HepG2 (cell line): ENCODE results near the gene MSH3. TPM values are rescaled to one million over a fixed set of nuclear protein-coding genes. Genes with fewer than 3 reads are reported as not detected.

Experiments used
- ATAC-seq: fragments of 200-7000 bp; cut with Tn5 transposase; 3 replicates; pipeline ENCODE4 v1.9.1; 2020; ENCODE audit warnings: mild to moderate bottlenecking, moderate library complexity
- BruUV-seq: library from RNA; stranded (reverse); fragments of 400-500 nt; replicated peaks from 2 replicates; lab custom pipeline; 2021; lab: Mats Ljungman, UMichigan
- CTCF ChIA-PET: fragments of 300-600 bp; formaldehyde crosslinking; extraction: SDS; loops from one replicate; lab custom pipeline; 2021; ENCODE audit warnings: low total read pairs, inconsistent platforms, low intra/inter-chr PET ratio; lab: Yijun Ruan, JAX
- POLR2A ChIA-PET: fragments of 350-600 bp; sonication (Branson Sonifier 250); formaldehyde crosslinking; loops from one replicate; lab custom pipeline; 2020; ENCODE audit warnings: antibody characterized with exemption, inconsistent platforms; lab: Yijun Ruan, JAX
- DNase-seq: peaks from one replicate; pipeline ENCODE4 v3.0.0-alpha.2; 2015; ENCODE audit warnings: low spot score
- FAIRE-seq: peaks from 3 replicates; lab custom pipeline; 2011; peaks lifted over from hg19 to GRCh38; lab: Jason Lieb, UNC
- H2AFZ ChIP-seq: one replicate; pipeline ENCODE4 v1.6.1; 2011; ENCODE audit warnings: low read length, inconsistent platforms
- H3K27ac ChIP-seq: fragments of 300-600 bp; 3 replicates; pipeline ENCODE4 v1.8.0; 2011; ENCODE audit warnings: mixed run types, mild to moderate bottlenecking, mixed read lengths, low read length, inconsistent platforms; ENCODE audit not compliant: insufficient read depth; ENCODE audit errors: extremely low read length
- H3K27me3 ChIP-seq, 2 experiments: fragments of 200-600 bp in 1 of 2; 2 replicates in 1 of 2; 3 replicates in 1 of 2; pipeline versions ENCODE4 v1.6.0 to v1.8.0; 2011; ENCODE audit warnings: low read length in 2 of 2, mild to moderate bottlenecking in 2 of 2, moderate library complexity in 2 of 2, inconsistent platforms in 1 of 2; ENCODE audit not compliant: insufficient read depth in 2 of 2, control insufficient read depth in 1 of 2
- H3K36me3 ChIP-seq, 2 experiments: fragments of 200-600 bp in 1 of 2; replicated peaks in 1 of 2; 2 replicates in 1 of 2; 3 replicates in 1 of 2; pipeline versions ENCODE4 v1.5.1 to v1.8.0; 2011; ENCODE audit warnings: low read length in 2 of 2, inconsistent platforms in 1 of 2; ENCODE audit not compliant: insufficient read depth in 2 of 2, control insufficient read depth in 1 of 2
- H3K4me1 ChIP-seq: 2 replicates; pipeline ENCODE4 v1.5.1; 2012; ENCODE audit warnings: low read length, inconsistent platforms; ENCODE audit not compliant: insufficient read depth
- H3K4me2 ChIP-seq: 2 replicates; pipeline ENCODE4 v1.6.0; 2011; ENCODE audit warnings: low read depth, low read length, inconsistent platforms
- H3K4me3 ChIP-seq, 3 experiments: fragments of 200-600 bp in 1 of 3; sonication (generic), shearing (Covaris generic) in 1 of 3; replicated peaks in 1 of 3; 2 replicates each; pipeline ENCODE4 v1.5.1; 2011 to 2016; ENCODE audit warnings: low read length in 3 of 3, inconsistent platforms in 2 of 3, low read depth in 2 of 3, mild to moderate bottlenecking in 2 of 3, control low read depth in 1 of 3, mixed read lengths in 1 of 3; ENCODE audit not compliant: insufficient read depth in 1 of 3
- H3K79me2 ChIP-seq: one replicate; pipeline ENCODE4 v1.6.1; 2011; ENCODE audit warnings: low read length, inconsistent platforms; ENCODE audit not compliant: insufficient read depth
- H3K9ac ChIP-seq: 2 replicates; pipeline ENCODE4 v1.6.0; 2011; ENCODE audit warnings: mild to moderate bottlenecking, low read depth, low read length, inconsistent platforms; ENCODE audit not compliant: insufficient read depth
- H3K9me3 ChIP-seq: 2 replicates; pipeline ENCODE4 v1.5.1; 2012; ENCODE audit warnings: mild to moderate bottlenecking, low read length
- H4K20me1 ChIP-seq: 2 replicates; pipeline ENCODE4 v1.6.0; 2011; ENCODE audit warnings: inconsistent platforms, mild to moderate bottlenecking, low read length, moderate library complexity; ENCODE audit not compliant: insufficient read depth
- AKAP8 ChIP-seq: sonication (generic); formaldehyde crosslinking; IDR thresholded peaks from 2 replicates; pipeline ENCODE4 v1.5.1; 2020; ENCODE audit warnings: mild to moderate bottlenecking, missing genetic modification reagents
- ARNT ChIP-seq: fragments of 450-650 bp; IDR thresholded peaks from 2 replicates; pipeline ENCODE4 v1.6.1; 2017
- CREM ChIP-seq, 2 experiments: sonication (generic) in 1 of 2; formaldehyde crosslinking in 1 of 2; IDR thresholded peaks; 2 replicates each; pipeline versions ENCODE4 v1.4.0 to v1.6.1; 2016 to 2020; ENCODE audit warnings: antibody characterized with exemption in 1 of 2, mild to moderate bottlenecking in 1 of 2, missing genetic modification reagents in 1 of 2
- GLI4 ChIP-seq: sonication (generic); formaldehyde crosslinking; IDR thresholded peaks from 2 replicates; pipeline ENCODE4 v1.5.1; 2020; ENCODE audit warnings: missing genetic modification reagents, mild to moderate bottlenecking, moderate library complexity, borderline replicate concordance
- GPN1 ChIP-seq: sonication (generic); formaldehyde crosslinking; IDR thresholded peaks from 2 replicates; pipeline ENCODE4 v1.5.1; 2020; ENCODE audit warnings: missing genetic modification reagents, borderline replicate concordance
- KLF13 ChIP-seq: sonication (generic); formaldehyde crosslinking; IDR thresholded peaks from 2 replicates; pipeline ENCODE4 v1.4.0; 2020; ENCODE audit warnings: mild to moderate bottlenecking, missing genetic modification reagents
- KLF6 ChIP-seq: IDR thresholded peaks from 2 replicates; pipeline ENCODE4 v1.8.0; 2016; ENCODE audit warnings: missing biosample characterization, missing genetic modification reagents
- NFKBIZ ChIP-seq: IDR thresholded peaks from 2 replicates; pipeline ENCODE4 v1.6.1; 2018; ENCODE audit warnings: missing genetic modification reagents, missing compliant biosample characterization
- PHF5A ChIP-seq: IDR thresholded peaks from one replicate; pipeline ENCODE4 v1.6.1; 2018; ENCODE audit warnings: low read depth, missing genetic modification reagents; ENCODE audit not compliant: unreplicated experiment
- PTBP1 ChIP-seq: fragments of 200-400 bp; formaldehyde crosslinking; IDR thresholded peaks from 2 replicates; pipeline ENCODE4 v1.6.1; 2018; ENCODE audit warnings: low read length, low read depth; ENCODE audit not compliant: poor library complexity, severe bottlenecking
- RBM39 ChIP-seq: fragments of 200-400 bp; formaldehyde crosslinking; IDR thresholded peaks from one replicate; pipeline ENCODE4 v1.6.1; 2018; ENCODE audit warnings: antibody characterized with exemption, mild to moderate bottlenecking, low read depth, low read length; ENCODE audit not compliant: poor library complexity, severe bottlenecking
- ZNF660 ChIP-seq: sonication (generic); formaldehyde crosslinking; IDR thresholded peaks from 2 replicates; pipeline ENCODE4 v1.5.1; 2020; ENCODE audit warnings: mild to moderate bottlenecking, low read depth, missing genetic modification reagents, borderline replicate concordance
- ZNF850 ChIP-seq: sonication (generic); formaldehyde crosslinking; conservative IDR thresholded peaks from 2 replicates; pipeline ENCODE4 v1.9.0; 2021; ENCODE audit warnings: mild to moderate bottlenecking, missing genetic modification reagents
- ZSCAN29 ChIP-seq: sonication (generic); formaldehyde crosslinking; conservative IDR thresholded peaks from 2 replicates; pipeline ENCODE4 v1.4.0; 2020; ENCODE audit warnings: mild to moderate bottlenecking, missing genetic modification reagents
- WGBS: methylation state at CpG from one replicate; pipeline ENCODE4 v1.1.6; 2017; ENCODE audit warnings: low lambda C conversion rate; 5-methylcytosine and 5-hydroxymethylcytosine counted together
- in situ Hi-C: cut with HindIII; loops from 2 replicates; pipeline ENCODE4 v1.10.0; 2017; ENCODE audit warnings: low pct_unique_long_range_greater_than_20kb; ENCODE audit not compliant: extremely low pct_ligation_motif_present
- intact Hi-C: fragments of 100-400 bp; cut with micrococcal nuclease; formaldehyde crosslinking; loops from one replicate; pipeline ENCODE4 v1.10.0; 2022; ENCODE audit not compliant: unreplicated experiment
- polyA plus RNA-seq, 8 experiments: library from polyadenylated mRNA; depleted of rRNA in 3 of 8; stranded (reverse) in 7 of 8; unstranded in 1 of 8; fragments of >200 nt; fragmentation: Illumina TruSeq in 4 of 8; extraction: Trizol in 4 of 8; gene quantifications; 2 replicates each; pipeline versions ENCODE4 v1.2.1 to v1.2.3, GENCODE V29; 2011 to 2016; ENCODE audit warnings: low read depth in 4 of 8, missing spikeins in 1 of 8, mixed read lengths in 1 of 8; ENCODE audit not compliant: insufficient read depth in 1 of 8
- total RNA-seq, 5 experiments: library from RNA; depleted of rRNA; stranded (reverse); fragments of >200 nt; fragmentation: Illumina TruSeq; extraction: Trizol; gene quantifications; 2 replicates each; pipeline ENCODE4 v1.2.3, GENCODE V29; 2016; ENCODE audit warnings: low read depth in 1 of 5
- TF ChIP-seq, protein P1 (sequence below): IDR thresholded peaks from 2 replicates; pipeline ENCODE4 v1.6.1; 2016; ENCODE audit warnings: low read depth, borderline replicate concordance
- TF ChIP-seq, protein P2 (sequence below): sonication (generic); formaldehyde crosslinking; IDR thresholded peaks from 2 replicates; pipeline ENCODE4 v1.8.1; 2023; ENCODE audit warnings: missing genetic modification reagents, inconsistent platforms, borderline replicate concordance
- TF ChIP-seq, protein P3 (sequence below): sonication (generic); formaldehyde crosslinking; IDR thresholded peaks from 2 replicates; pipeline ENCODE4 v1.4.0; 2020; ENCODE audit warnings: missing genetic modification reagents, low read depth, mild to moderate bottlenecking, borderline replicate concordance
- TF ChIP-seq, protein P4 (sequence below): sonication (generic); formaldehyde crosslinking; IDR thresholded peaks from 2 replicates; pipeline ENCODE4 v1.8.0; 2022; ENCODE audit warnings: missing genetic modification reagents, low read depth, mild to moderate bottlenecking, borderline replicate concordance

The MSH3 gene
- total and polyA plus RNA-seq, 2 of the 13 experiments (the other 11 are each of a cell fraction or from before 2014, with no cell fraction given): 4.0 to 16.4 TPM

DNA sequence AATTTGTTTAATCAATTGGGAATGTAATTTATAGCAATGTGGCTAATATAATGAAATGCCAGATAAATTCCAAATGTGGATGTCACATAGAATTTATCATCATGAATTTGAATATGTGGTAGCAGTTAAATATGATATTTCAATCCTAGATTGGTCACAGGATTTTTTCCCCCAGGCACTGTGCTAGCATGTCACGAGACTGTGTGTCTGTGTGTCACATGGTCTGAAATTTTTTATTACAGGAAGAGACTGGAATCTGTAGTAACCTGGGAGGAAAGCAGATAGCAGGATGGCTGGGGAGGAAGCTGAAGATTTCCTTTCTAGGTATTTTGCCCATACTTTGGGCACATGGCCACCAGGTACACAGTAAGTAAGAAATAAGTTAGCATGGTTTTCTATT lies 35.4 kb upstream of the MSH3 start (continued):
- no peak for TF ChIP-seq ZSCAN29

DNA sequence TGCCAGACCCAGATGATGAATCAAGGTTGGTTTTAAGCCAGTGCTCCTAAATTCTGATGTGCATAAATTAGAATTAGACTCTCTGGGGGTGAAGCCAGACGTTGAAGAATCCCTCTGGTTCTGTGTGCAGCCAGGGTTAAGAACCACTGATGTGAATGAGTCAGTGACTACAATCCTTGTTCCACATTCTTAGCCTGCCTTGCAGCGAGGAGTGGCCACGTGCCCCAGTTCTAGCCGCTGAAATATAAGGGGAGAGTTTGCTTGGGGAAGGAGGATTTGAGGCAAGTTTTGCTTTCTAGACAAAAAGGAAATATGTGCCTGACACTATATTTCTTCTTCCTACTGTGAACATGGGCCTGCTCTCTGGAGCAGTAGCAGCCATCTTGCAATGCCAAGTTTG lies 34.2 kb upstream of the MSH3 start:
- ATAC-seq (no peak), DNase-seq (no peak), FAIRE-seq (no peak)
- H4K20me1 ChIP-seq: no peaks in the 10 kb centered on the region
- H3K9me3 ChIP-seq: no peaks in the 10 kb centered on the region
- H3K27ac ChIP-seq: no peak overlapping the region
- H3K27me3 ChIP-seq: no peaks in the 10 kb centered on the region
- H3K4me3 ChIP-seq: no peak overlapping the region
- H3K9ac ChIP-seq: no peak overlapping the region
- 89% methylated on average over 4 of the region's 4 CpGs for whole genome bisulfite sequencing
- H2AFZ ChIP-seq: no peak overlapping the region
- TF ChIP-seq CREM (IDR thresholded peaks at IDR 0.05): no peak
- no peak for TF ChIP-seq CREM (CRISPR knock-in tag; IDR thresholded peaks at IDR 0.05)
- TF ChIP-seq, protein P1, sequence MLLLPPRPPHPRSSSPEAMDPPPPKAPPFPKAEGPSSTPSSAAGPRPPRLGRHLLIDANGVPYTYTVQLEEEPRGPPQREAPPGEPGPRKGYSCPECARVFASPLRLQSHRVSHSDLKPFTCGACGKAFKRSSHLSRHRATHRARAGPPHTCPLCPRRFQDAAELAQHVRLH (CRISPR knock-in tag): no peak
- no peak for TF ChIP-seq KLF13 (CRISPR knock-in tag)
- no peak for TF ChIP-seq ARNT
- no peak for TF ChIP-seq KLF6
- TF ChIP-seq, protein P2, sequence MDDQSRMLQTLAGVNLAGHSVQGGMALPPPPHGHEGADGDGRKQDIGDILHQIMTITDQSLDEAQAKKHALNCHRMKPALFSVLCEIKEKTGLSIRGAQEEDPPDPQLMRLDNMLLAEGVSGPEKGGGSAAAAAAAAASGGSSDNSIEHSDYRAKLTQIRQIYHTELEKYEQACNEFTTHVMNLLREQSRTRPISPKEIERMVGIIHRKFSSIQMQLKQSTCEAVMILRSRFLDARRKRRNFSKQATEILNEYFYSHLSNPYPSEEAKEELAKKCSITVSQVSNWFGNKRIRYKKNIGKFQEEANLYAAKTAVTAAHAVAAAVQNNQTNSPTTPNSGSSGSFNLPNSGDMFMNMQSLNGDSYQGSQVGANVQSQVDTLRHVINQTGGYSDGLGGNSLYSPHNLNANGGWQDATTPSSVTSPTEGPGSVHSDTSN: no peak
- TF ChIP-seq ZNF850: no peak
- TF ChIP-seq ZNF660 (CRISPR knock-in tag): no peak
- TF ChIP-seq PTBP1: no peak
- no peak for TF ChIP-seq RBM39
- TF ChIP-seq GPN1 (CRISPR knock-in tag): no peak
- no peak for TF ChIP-seq NFKBIZ (CRISPR knock-in tag)
- TF ChIP-seq, protein P3, sequence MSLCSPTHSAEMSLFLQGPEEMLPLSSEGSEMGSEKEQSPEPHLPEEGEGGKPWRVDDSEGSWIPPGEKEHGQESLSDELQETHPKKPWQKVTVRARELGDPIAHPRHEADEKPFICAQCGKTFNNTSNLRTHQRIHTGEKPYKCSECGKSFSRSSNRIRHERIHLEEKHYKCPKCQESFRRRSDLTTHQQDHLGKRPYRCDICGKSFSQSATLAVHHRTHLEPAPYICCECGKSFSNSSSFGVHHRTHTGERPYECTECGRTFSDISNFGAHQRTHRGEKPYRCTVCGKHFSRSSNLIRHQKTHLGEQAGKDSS (CRISPR knock-in tag): no peak
- no peak for TF ChIP-seq AKAP8 (CRISPR knock-in tag)
- TF ChIP-seq GLI4 (CRISPR knock-in tag): no peak
- TF ChIP-seq, protein P4, sequence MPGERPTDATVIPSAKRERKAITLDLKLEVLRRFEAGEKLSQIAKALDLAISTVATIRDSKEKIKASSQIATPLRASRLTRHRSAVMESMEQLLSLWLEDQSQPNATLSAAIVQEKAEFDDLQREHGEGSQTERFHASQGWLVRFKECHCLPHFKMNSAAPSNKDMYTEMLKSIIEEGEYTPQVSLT (CRISPR knock-in tag): no peak
- no peak for TF ChIP-seq PHF5A (CRISPR knock-in tag)
- intact Hi-C loops (no loop called here), in situ Hi-C loops (no loop called here)
- H3K79me2 ChIP-seq: no peaks in the 10 kb centered on the region
- H3K4me2 ChIP-seq: no peak overlapping the region
- POLR2A ChIA-PET: no interaction called here
- BruUV-seq: no TSS peak
- CTCF ChIA-PET: no interaction called here
- peaks cover 24% of the 10 kb centered on the region for H3K4me1 ChIP-seq
- H3K36me3 ChIP-seq: no peaks in the 10 kb centered on the region
